T-helper 17 cell (primary cell): ENCODE results near the gene CACNA1C. TPM values are rescaled to one million over a fixed set of nuclear protein-coding genes. Genes with fewer than 3 reads are reported as not detected.
A peak's percentile ranks its signal among the peaks of the same experiment; 100 is the strongest.

Experiments used
- ATAC-seq: fragments of 150-1000 bp; cut with Tn5 transposase; 2 replicates; pipeline ENCODE4 v1.10.0; 2021; ENCODE audit warnings: mild to moderate bottlenecking, moderate library complexity
- DNase-seq, 3 donors: peaks; one replicate each; pipeline versions ENCODE4 v3.0.0 to v3.0.0-alpha.2; 2020 to 2021
- H3K9me3 ChIP-seq: one replicate; pipeline ENCODE4 v1.7.0; 2013; ENCODE audit warnings: low read length, mild to moderate bottlenecking; ENCODE audit not compliant: control insufficient read depth, poor library complexity, severe bottlenecking
- H3K27ac Mint-ChIP-seq: one replicate; pipeline ENCODE4 v1.8.0; 2022; ENCODE audit warnings: mild to moderate bottlenecking, moderate library complexity, mixed read lengths
- H3K27me3 Mint-ChIP-seq: one replicate; pipeline ENCODE4 v1.8.0; 2022; ENCODE audit warnings: mixed read lengths
- H3K36me3 Mint-ChIP-seq: one replicate; pipeline ENCODE4 v1.8.0; 2022; ENCODE audit warnings: low read depth, mixed read lengths
- H3K4me1 Mint-ChIP-seq: one replicate; pipeline ENCODE4 v1.8.0; 2022; ENCODE audit warnings: mild to moderate bottlenecking, mixed read lengths
- H3K4me3 Mint-ChIP-seq: one replicate; pipeline ENCODE4 v1.8.0; 2022; ENCODE audit warnings: mild to moderate bottlenecking, moderate library complexity, mixed read lengths
- total RNA-seq, 4 donors: library from RNA in 2 of 4; stranded (reverse) in 2 of 4; gene quantifications; one replicate each; pipeline ENCODE4 v1.2.3 and lab custom pipeline; 2022 to 2026

The CACNA1C gene
- total RNA-seq, 2 donors from 2014 or later: 0.02 to 0.18 TPM

GRCh38 chr12:2212537-2212936, 159.8 kb downstream of the CACNA1C start:
- no peaks in the 10 kb centered on the region for H3K36me3 Mint-ChIP-seq
- no peak overlapping the region for H3K4me3 Mint-ChIP-seq
- peaks cover 51% of the 10 kb centered on the region for H3K27me3 Mint-ChIP-seq
- no peak overlapping the region for H3K27ac Mint-ChIP-seq
- no peaks in the 10 kb centered on the region for H3K9me3 ChIP-seq
- no peak for ATAC-seq
- DNase-seq: no peak
- no peaks in the 10 kb centered on the region for H3K4me1 Mint-ChIP-seq

GRCh38 chr12:2212971-2213869, 160.4 kb downstream of the CACNA1C start:
- DNase-seq (no peak), ATAC-seq (no peak)
- no peaks in the 10 kb centered on the region for H3K9me3 ChIP-seq
- no peaks in the 10 kb centered on the region for H3K4me1 Mint-ChIP-seq
- peaks cover 52% of the 10 kb centered on the region for H3K27me3 Mint-ChIP-seq
- H3K27ac Mint-ChIP-seq: no peak overlapping the region
- no peaks in the 10 kb centered on the region for H3K36me3 Mint-ChIP-seq
- no peak overlapping the region for H3K4me3 Mint-ChIP-seq

- H3K9me3 ChIP-seq: no peaks in the 10 kb centered on the region
- Mint-ChIP-seq H3K4me3 (no peak overlapping the region), H3K4me1 (no peaks in the 10 kb centered on the region), H3K36me3 (no peaks in the 10 kb centered on the region), H3K27ac (no peak overlapping the region), H3K27me3 (peaks cover 60% of the 10 kb centered on the region)
- no peak for DNase-seq
- ATAC-seq: no peak
Measured at GRCh38 chr12:2214411-2214810, 161.6 kb downstream of the CACNA1C start.

GRCh38 chr12:2215709-2216560, 163.1 kb downstream of the CACNA1C start:
- ATAC-seq (no peak), DNase-seq (no peak)
- Mint-ChIP-seq H3K36me3 (no peaks in the 10 kb centered on the region), H3K4me3 (peak overlapping the region; percentile 0), H3K4me1 (no peaks in the 10 kb centered on the region), H3K27ac (no peak overlapping the region), H3K27me3 (peaks cover 58% of the 10 kb centered on the region)
- H3K9me3 ChIP-seq: no peaks in the 10 kb centered on the region

- Mint-ChIP-seq H3K27ac (no peak overlapping the region), H3K4me1 (no peaks in the 10 kb centered on the region), H3K36me3 (no peaks in the 10 kb centered on the region), H3K4me3 (no peak overlapping the region), H3K27me3 (peaks cover 54% of the 10 kb centered on the region)
- no peak for DNase-seq
- ATAC-seq: no peak
- H3K9me3 ChIP-seq: no peaks in the 10 kb centered on the region
Measured at GRCh38 chr12:2218706-2219105, 165.9 kb downstream of the CACNA1C start.

- H3K9me3 ChIP-seq: no peaks in the 10 kb centered on the region
- DNase-seq (no peak), ATAC-seq (no peak)
- Mint-ChIP-seq H3K36me3 (no peaks in the 10 kb centered on the region), H3K4me1 (no peaks in the 10 kb centered on the region), H3K4me3 (no peak overlapping the region), H3K27me3 (peaks cover 33% of the 10 kb centered on the region), H3K27ac (no peak overlapping the region)
Measured at GRCh38 chr12:2221030-2221621, 168.3 kb downstream of the CACNA1C start.

GRCh38 chr12:2222691-2223090, 169.9 kb downstream of the CACNA1C start:
- no peaks in the 10 kb centered on the region for H3K4me1 Mint-ChIP-seq
- no peaks in the 10 kb centered on the region for H3K9me3 ChIP-seq
- H3K27ac Mint-ChIP-seq: no peak overlapping the region
- ATAC-seq (no peak), DNase-seq (no peak)
- H3K27me3 Mint-ChIP-seq: peaks cover 40% of the 10 kb centered on the region
- H3K4me3 Mint-ChIP-seq: no peak overlapping the region
- no peaks in the 10 kb centered on the region for H3K36me3 Mint-ChIP-seq

- no peak for ATAC-seq
- H3K4me1 Mint-ChIP-seq: no peaks in the 10 kb centered on the region
Measured at GRCh38 chr12:2224961-2225360, 172.2 kb downstream of the CACNA1C start.

GRCh38 chr12:2225696-2226095, 172.9 kb downstream of the CACNA1C start:
- no peak for DNase-seq
- no peak for ATAC-seq
- no peak overlapping the region for H3K4me3 Mint-ChIP-seq
- H3K4me1 Mint-ChIP-seq: no peaks in the 10 kb centered on the region
- peaks cover 25% of the 10 kb centered on the region for H3K27me3 Mint-ChIP-seq
- H3K27ac Mint-ChIP-seq: no peak overlapping the region
- no peaks in the 10 kb centered on the region for H3K36me3 Mint-ChIP-seq
- no peaks in the 10 kb centered on the region for H3K9me3 ChIP-seq

More at GRCh38 chr12:2224961-2225360, 172.2 kb downstream of the CACNA1C start:
- Mint-ChIP-seq H3K27me3 (peaks cover 28% of the 10 kb centered on the region), H3K4me3 (no peak overlapping the region), H3K27ac (no peak overlapping the region), H3K36me3 (no peaks in the 10 kb centered on the region)
- DNase-seq: no peak
- H3K9me3 ChIP-seq: no peaks in the 10 kb centered on the region

GRCh38 chr12:2226641-2227040, 173.9 kb downstream of the CACNA1C start:
- DNase-seq: no peak
- Mint-ChIP-seq H3K36me3 (no peaks in the 10 kb centered on the region), H3K27me3 (peaks cover 20% of the 10 kb centered on the region), H3K4me1 (no peaks in the 10 kb centered on the region), H3K4me3 (no peak overlapping the region), H3K27ac (no peak overlapping the region)
- H3K9me3 ChIP-seq: no peaks in the 10 kb centered on the region
- no peak for ATAC-seq

- Mint-ChIP-seq H3K27ac (no peak overlapping the region), H3K36me3 (no peaks in the 10 kb centered on the region), H3K27me3 (peaks cover 25% of the 10 kb centered on the region)
Measured at GRCh38 chr12:2227360-2227759, 174.6 kb downstream of the CACNA1C start.

GRCh38 chr12:2228535-2228934, 175.7 kb downstream of the CACNA1C start:
- Mint-ChIP-seq H3K4me3 (no peak overlapping the region), H3K27ac (no peak overlapping the region), H3K4me1 (no peaks in the 10 kb centered on the region), H3K36me3 (no peaks in the 10 kb centered on the region), H3K27me3 (peaks cover 27% of the 10 kb centered on the region)
- no peak for ATAC-seq
- H3K9me3 ChIP-seq: no peaks in the 10 kb centered on the region
- no peak for DNase-seq

More at GRCh38 chr12:2227360-2227759, 174.6 kb downstream of the CACNA1C start:
- DNase-seq (no peak), ATAC-seq (no peak)
- no peak overlapping the region for H3K4me3 Mint-ChIP-seq
- no peaks in the 10 kb centered on the region for H3K9me3 ChIP-seq
- H3K4me1 Mint-ChIP-seq: no peaks in the 10 kb centered on the region
